ENCODE results near the gene OR1J4.

- no peak for TF ChIP-seq POLR2A (IDR thresholded peaks at IDR 0.05)
- TF ChIP-seq, protein P1, sequence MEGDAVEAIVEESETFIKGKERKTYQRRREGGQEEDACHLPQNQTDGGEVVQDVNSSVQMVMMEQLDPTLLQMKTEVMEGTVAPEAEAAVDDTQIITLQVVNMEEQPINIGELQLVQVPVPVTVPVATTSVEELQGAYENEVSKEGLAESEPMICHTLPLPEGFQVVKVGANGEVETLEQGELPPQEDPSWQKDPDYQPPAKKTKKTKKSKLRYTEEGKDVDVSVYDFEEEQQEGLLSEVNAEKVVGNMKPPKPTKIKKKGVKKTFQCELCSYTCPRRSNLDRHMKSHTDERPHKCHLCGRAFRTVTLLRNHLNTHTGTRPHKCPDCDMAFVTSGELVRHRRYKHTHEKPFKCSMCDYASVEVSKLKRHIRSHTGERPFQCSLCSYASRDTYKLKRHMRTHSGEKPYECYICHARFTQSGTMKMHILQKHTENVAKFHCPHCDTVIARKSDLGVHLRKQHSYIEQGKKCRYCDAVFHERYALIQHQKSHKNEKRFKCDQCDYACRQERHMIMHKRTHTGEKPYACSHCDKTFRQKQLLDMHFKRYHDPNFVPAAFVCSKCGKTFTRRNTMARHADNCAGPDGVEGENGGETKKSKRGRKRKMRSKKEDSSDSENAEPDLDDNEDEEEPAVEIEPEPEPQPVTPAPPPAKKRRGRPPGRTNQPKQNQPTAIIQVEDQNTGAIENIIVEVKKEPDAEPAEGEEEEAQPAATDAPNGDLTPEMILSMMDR (IDR thresholded peaks at IDR 0.05 in 4 of 5, conservative IDR thresholded peaks at IDR 0.05 in 1 of 5), result no peak
Measured at GRCh38 chr9:122546196-122546595, 27.3 kb downstream of the OR1J4 start.

Data from gastrocnemius medialis (tissue), 4 donors.